DOHH2 (cell line): ENCODE results near the gene C19orf67.

Experiments used
- EZH2phosphoT487 ChIP-seq: fragments of 200-600 bp; sonication (generic); IDR thresholded peaks from 2 replicates; pipeline ENCODE4 v1.6.1; 2017; ENCODE audit warnings: borderline replicate concordance, mild to moderate bottlenecking, antibody characterized with exemption, low read length, moderate library complexity, mixed read lengths
- TF ChIP-seq, protein P1 (sequence below): fragments of 200-600 bp; sonication (generic); IDR thresholded peaks from one replicate; pipeline ENCODE4 v1.5.1; 2014; ENCODE audit warnings: antibody characterized with exemption, mild to moderate bottlenecking, low read depth, low read length; ENCODE audit not compliant: poor library complexity, severe bottlenecking

DNA sequence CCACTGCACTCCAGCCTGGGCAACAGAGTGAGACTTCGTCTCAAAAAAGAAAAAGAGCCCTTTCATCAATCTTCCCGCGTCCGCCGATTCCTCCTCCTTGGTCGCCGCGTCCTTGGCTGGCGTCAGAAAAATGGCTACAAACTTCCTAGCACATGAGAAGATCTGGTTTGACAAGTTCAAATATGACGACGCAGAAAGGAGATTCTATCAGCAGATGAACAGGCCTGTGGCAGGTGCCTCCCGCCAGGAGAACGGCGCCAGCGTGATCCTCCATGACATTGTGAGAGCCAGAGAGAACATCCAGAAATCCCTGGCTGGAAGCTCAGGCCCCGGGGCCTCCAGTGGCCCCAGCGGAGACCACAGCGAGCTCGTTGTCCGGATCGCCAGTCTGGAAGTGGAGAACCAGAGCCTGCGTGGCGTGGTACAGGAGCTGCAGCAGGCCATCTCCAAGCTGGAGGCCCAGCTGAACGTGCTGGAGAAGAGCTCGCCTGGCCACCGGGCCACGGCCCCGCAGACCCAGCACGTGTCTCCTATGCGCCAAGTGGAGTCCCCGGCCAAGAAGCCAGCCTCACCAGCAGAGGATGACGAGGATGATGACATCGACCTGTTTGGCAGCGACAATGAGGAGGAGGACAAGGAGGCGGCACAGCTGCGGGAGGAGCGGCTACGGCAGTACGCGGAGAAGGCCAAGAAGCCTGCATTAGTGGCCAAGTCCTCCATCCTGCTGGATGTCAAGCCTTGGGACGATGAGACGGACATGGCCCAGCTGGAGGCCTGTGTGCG is 15.1 kb downstream of the C19orf67 start:
- TF ChIP-seq, protein P1, sequence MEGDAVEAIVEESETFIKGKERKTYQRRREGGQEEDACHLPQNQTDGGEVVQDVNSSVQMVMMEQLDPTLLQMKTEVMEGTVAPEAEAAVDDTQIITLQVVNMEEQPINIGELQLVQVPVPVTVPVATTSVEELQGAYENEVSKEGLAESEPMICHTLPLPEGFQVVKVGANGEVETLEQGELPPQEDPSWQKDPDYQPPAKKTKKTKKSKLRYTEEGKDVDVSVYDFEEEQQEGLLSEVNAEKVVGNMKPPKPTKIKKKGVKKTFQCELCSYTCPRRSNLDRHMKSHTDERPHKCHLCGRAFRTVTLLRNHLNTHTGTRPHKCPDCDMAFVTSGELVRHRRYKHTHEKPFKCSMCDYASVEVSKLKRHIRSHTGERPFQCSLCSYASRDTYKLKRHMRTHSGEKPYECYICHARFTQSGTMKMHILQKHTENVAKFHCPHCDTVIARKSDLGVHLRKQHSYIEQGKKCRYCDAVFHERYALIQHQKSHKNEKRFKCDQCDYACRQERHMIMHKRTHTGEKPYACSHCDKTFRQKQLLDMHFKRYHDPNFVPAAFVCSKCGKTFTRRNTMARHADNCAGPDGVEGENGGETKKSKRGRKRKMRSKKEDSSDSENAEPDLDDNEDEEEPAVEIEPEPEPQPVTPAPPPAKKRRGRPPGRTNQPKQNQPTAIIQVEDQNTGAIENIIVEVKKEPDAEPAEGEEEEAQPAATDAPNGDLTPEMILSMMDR: no peak
- TF ChIP-seq EZH2phosphoT487: no peak
